GM21515 (cell line): Measurements from ENCODE around the gene LRPAP1.
"Not testable (repeated sequence)": the region's sequence is repeated elsewhere in the genome, so short reads cannot be mapped to it uniquely, and the experiment has no call there.

Source experiments
- ATAC-seq: cut with Tn5 transposase; IDR thresholded peaks from one replicate; pipeline ENCODE4 v1.9.1; 2021; ENCODE audit not compliant: unreplicated experiment

The LRPAP1 gene

GRCh38 chr4:3562127-3562526, 29.9 kb upstream of the LRPAP1 start:
- ATAC-seq, result not testable (repeated sequence)

- not testable (repeated sequence) for ATAC-seq
These were observed 28.2 kb upstream of the LRPAP1 start for GRCh38 chr4:3560465-3560864.

GRCh38 chr4:3559381-3560290, 27.4 kb upstream of the LRPAP1 start:
- not testable (repeated sequence) for ATAC-seq

- not testable (repeated sequence) for ATAC-seq
These were observed 26.3 kb upstream of the LRPAP1 start for GRCh38 chr4:3558514-3558836.

GRCh38 chr4:3557676-3558513, 25.7 kb upstream of the LRPAP1 start:
- ATAC-seq, result not testable (repeated sequence)

GRCh38 chr4:3557088-3557492, 24.9 kb upstream of the LRPAP1 start:
- not testable (repeated sequence) for ATAC-seq

GRCh38 chr4:3556244-3556867, 24.1 kb upstream of the LRPAP1 start:
- ATAC-seq, result not testable (repeated sequence)

- not testable (repeated sequence) for ATAC-seq
These were observed 23.3 kb upstream of the LRPAP1 start for GRCh38 chr4:3555459-3556070.

- not testable (repeated sequence) for ATAC-seq
These were observed 19.1 kb upstream of the LRPAP1 start for GRCh38 chr4:3551366-3551765.

- not testable (repeated sequence) for ATAC-seq
These were observed 18.6 kb upstream of the LRPAP1 start for GRCh38 chr4:3550792-3551325.

GRCh38 chr4:3550041-3550440, 17.8 kb upstream of the LRPAP1 start:
- not testable (repeated sequence) for ATAC-seq

GRCh38 chr4:3549694-3550001, 17.4 kb upstream of the LRPAP1 start:
- ATAC-seq, result not testable (repeated sequence)

GRCh38 chr4:3548991-3549693, 16.9 kb upstream of the LRPAP1 start:
- not testable (repeated sequence) for ATAC-seq

- not testable (repeated sequence) for ATAC-seq
These were observed 14.5 kb upstream of the LRPAP1 start for GRCh38 chr4:3546721-3547120.

- not testable (repeated sequence) for ATAC-seq
These were observed 13.1 kb upstream of the LRPAP1 start for GRCh38 chr4:3545351-3545750.

- ATAC-seq, result not testable (repeated sequence)
These were observed 12.2 kb upstream of the LRPAP1 start for GRCh38 chr4:3544259-3545025.

GRCh38 chr4:3543415-3543814, 11.2 kb upstream of the LRPAP1 start:
- not testable (repeated sequence) for ATAC-seq

- not testable (repeated sequence) for ATAC-seq
These were observed 6.7 kb upstream of the LRPAP1 start for GRCh38 chr4:3538906-3539305.

- not testable (repeated sequence) for ATAC-seq
These were observed 3.6 kb upstream of the LRPAP1 start for GRCh38 chr4:3535812-3536211.
